Upper lobe of left lung (tissue), 6 donors: ENCODE data around the gene OSBPL10. TPM values are rescaled to one million over a fixed set of nuclear protein-coding genes. Genes with fewer than 3 reads are reported as not detected.

Source experiments
- ATAC-seq, 2 donors: fragments of 200-7000 bp; cut with Tn5 transposase; one replicate each; pipeline ENCODE4 v1.9.1; 2022; ENCODE audit warnings: mild to moderate bottlenecking in 2 of 2, moderate library complexity in 2 of 2; ENCODE audit not compliant: low FRiP score in 2 of 2
- DNase-seq, 2 donors: peaks; one replicate each; pipeline ENCODE4 v3.0.0-alpha.2; 2019 to 2020
- H3K27ac ChIP-seq, 4 donors: fragments of 200-600 bp; sonication (generic); one replicate each; pipeline ENCODE4 v1.5.1; 2016 to 2019
- H3K27me3 ChIP-seq, 4 donors: fragments of 200-600 bp; sonication (generic); one replicate each; pipeline ENCODE4 v1.5.1; 2017 to 2019
- H3K36me3 ChIP-seq, 4 donors: fragments of 200-600 bp; sonication (generic); one replicate each; pipeline ENCODE4 v1.5.1; 2016 to 2019
- H3K4me1 ChIP-seq, 4 donors: fragments of 200-600 bp; sonication (generic); one replicate each; pipeline ENCODE4 v1.5.1; 2018 to 2019
- H3K4me3 ChIP-seq, 4 donors: fragments of 200-600 bp; sonication (generic); one replicate each; pipeline ENCODE4 v1.5.1; 2017 to 2019; ENCODE audit warnings: mild to moderate bottlenecking in 2 of 4, moderate library complexity in 1 of 4
- H3K9me3 ChIP-seq, 4 donors: fragments of 200-600 bp; sonication (generic); one replicate each; pipeline ENCODE4 v1.5.1; 2018 to 2019
- CTCF ChIP-seq, 6 experiments: fragments of 450-650 bp in 4 of 6; fragments of 200-600 bp in 2 of 6; sonication (generic) in 2 of 6; IDR thresholded peaks; one replicate each; pipeline ENCODE4 v1.5.1; 2016 to 2019; ENCODE audit warnings: antibody characterized with exemption in 6 of 6
- EP300 ChIP-seq, 4 donors: sonication (generic); formaldehyde crosslinking; IDR thresholded peaks; one replicate each; pipeline ENCODE4 v1.5.1; 2017; ENCODE audit warnings: antibody characterized with exemption in 4 of 4, control low read depth in 2 of 4
- POLR2A ChIP-seq, 4 donors: fragments of 450-650 bp; IDR thresholded peaks; one replicate each; pipeline ENCODE4 v1.5.1; 2016 to 2017; ENCODE audit warnings: antibody characterized with exemption in 4 of 4, mild to moderate bottlenecking in 2 of 4
- POLR2AphosphoS5 ChIP-seq, 2 donors: sonication (generic); formaldehyde crosslinking; IDR thresholded peaks; one replicate each; pipeline ENCODE4 v1.5.1; 2017; ENCODE audit warnings: antibody characterized with exemption in 2 of 2
- WGBS, 2 donors: methylation state at CpG; one replicate each; pipeline ENCODE4 v1.1.5; 2017 to 2018; 5-methylcytosine and 5-hydroxymethylcytosine counted together
- total RNA-seq, 6 donors: library from RNA; depleted of rRNA in 4 of 6; stranded (reverse); fragments of >200 nt in 4 of 6; gene quantifications; one replicate each; pipeline versions ENCODE4 v1.1.0 to v1.2.1, GENCODE V29; 2016 to 2021
- donor health status: DM: no; HTN: no; CAD: no; lungs with moderate emphysema.
- donor health status: DM: no; HTN: yes; CAD: no; lungs with severe emphysema.

Gene OSBPL10
- total RNA-seq, 6 donors from 2014 or later, result 13.6 to 73.9 (median 24.4) TPM

GRCh38 chr3:31979001-31979697 lies 1.9 kb downstream of the OSBPL10 start:
- no peak overlapping the region for H3K4me3 ChIP-seq
- WGBS, 2 donors, result 51% methylated on average over 5 of the region's 5 CpGs
- no peak for DNase-seq

GRCh38 chr3:31978553-31978952 lies 2.5 kb downstream of the OSBPL10 start:
- H3K27me3 ChIP-seq, result peaks cover 0 to 7% (median 0%) of the 10 kb centered on the region in 4 donors
- H3K9me3 ChIP-seq, result no peaks in the 10 kb centered on the region
- no peak overlapping the region for H3K27ac ChIP-seq
- H3K36me3 ChIP-seq, result no peaks in the 10 kb centered on the region
- TF ChIP-seq POLR2AphosphoS5 (IDR thresholded peaks at IDR 0.05), result no peak
- TF ChIP-seq CTCF (IDR thresholded peaks at IDR 0.05), result no peak
- TF ChIP-seq POLR2A (IDR thresholded peaks at IDR 0.05), result no peak
- no peak for TF ChIP-seq EP300 (IDR thresholded peaks at IDR 0.05)
- no peak for ATAC-seq
- no peak for DNase-seq
- 84% methylated on average over 4 of the region's 4 CpGs for WGBS, 2 donors
- H3K4me1 ChIP-seq, result peaks cover 7 to 33% (median 17%) of the 10 kb centered on the region in 4 donors
- H3K4me3 ChIP-seq, result no peak overlapping the region

More at GRCh38 chr3:31979001-31979697, 1.9 kb downstream of the OSBPL10 start:
- TF ChIP-seq CTCF (IDR thresholded peaks at IDR 0.05) (no peak), EP300 (IDR thresholded peaks at IDR 0.05) (no peak), POLR2A (IDR thresholded peaks at IDR 0.05) (no peak), POLR2AphosphoS5 (IDR thresholded peaks at IDR 0.05) (no peak)
- H3K36me3 ChIP-seq, result no peaks in the 10 kb centered on the region
- peaks cover 7 to 28% (median 17%) of the 10 kb centered on the region in 4 donors for H3K4me1 ChIP-seq
- no peaks in the 10 kb centered on the region for H3K9me3 ChIP-seq
- peaks cover 0 to 7% (median 0%) of the 10 kb centered on the region in 4 donors for H3K27me3 ChIP-seq
- no peak for ATAC-seq
- H3K27ac ChIP-seq, result no peak overlapping the region

- no peaks in the 10 kb centered on the region for H3K9me3 ChIP-seq
- no peak overlapping the region for H3K27ac ChIP-seq
- peaks cover 7 to 33% (median 17%) of the 10 kb centered on the region in 4 donors for H3K4me1 ChIP-seq
- no peak for TF ChIP-seq CTCF (IDR thresholded peaks at IDR 0.05)
- no peak for TF ChIP-seq POLR2A (IDR thresholded peaks at IDR 0.05)
- no peak for TF ChIP-seq EP300 (IDR thresholded peaks at IDR 0.05)
- no peak for TF ChIP-seq POLR2AphosphoS5 (IDR thresholded peaks at IDR 0.05)
- H3K36me3 ChIP-seq, result no peaks in the 10 kb centered on the region
- no peak overlapping the region for H3K4me3 ChIP-seq
- H3K27me3 ChIP-seq, result peaks cover 0 to 7% (median 0%) of the 10 kb centered on the region in 4 donors
- ATAC-seq (no peak), DNase-seq (no peak)
- 74 to 83% methylated on average over 2 of the region's 2 CpGs for WGBS, 2 donors
Observed at GRCh38 chr3:31977736-31978135, 3.3 kb downstream of the OSBPL10 start.

GRCh38 chr3:31976302-31976701 lies 4.8 kb downstream of the OSBPL10 start:
- no peak for ATAC-seq
- TF ChIP-seq CTCF (IDR thresholded peaks at IDR 0.05) (no peak), EP300 (IDR thresholded peaks at IDR 0.05) (no peak), POLR2A (IDR thresholded peaks at IDR 0.05) (no peak), POLR2AphosphoS5 (IDR thresholded peaks at IDR 0.05) (no peak)
- WGBS, 2 donors, result 87% methylated on average over 2 of the region's 2 CpGs

GRCh38 chr3:31974964-31975363 lies 6.1 kb downstream of the OSBPL10 start:
- Histone ChIP-seq H3K36me3 (no peaks in the 10 kb centered on the region), H3K4me3 (no peak overlapping the region), H3K27me3 (no peaks in the 10 kb centered on the region), H3K27ac (no peak overlapping the region), H3K4me1 (peaks cover 7 to 14% (median 8%) of the 10 kb centered on the region in 4 donors), H3K9me3 (no peaks in the 10 kb centered on the region)
- WGBS, 2 donors, result 84% methylated on average over 5 of the region's 5 CpGs
- TF ChIP-seq EP300 (IDR thresholded peaks at IDR 0.05) (no peak), POLR2AphosphoS5 (IDR thresholded peaks at IDR 0.05) (no peak), POLR2A (IDR thresholded peaks at IDR 0.05) (no peak), CTCF (IDR thresholded peaks at IDR 0.05) (no peak)
- no peak for DNase-seq
- no peak for ATAC-seq

More at GRCh38 chr3:31976302-31976701, 4.8 kb downstream of the OSBPL10 start:
- Histone ChIP-seq H3K4me1 (peaks cover 7 to 26% (median 13%) of the 10 kb centered on the region in 4 donors), H3K27ac (no peak overlapping the region), H3K4me3 (no peak overlapping the region), H3K9me3 (no peaks in the 10 kb centered on the region), H3K27me3 (peaks cover 0 to 4% (median 0%) of the 10 kb centered on the region in 4 donors), H3K36me3 (no peaks in the 10 kb centered on the region)
- DNase-seq, result no peak
